SKM-1 (cell line): ENCODE data around the gene SYNGR4.

ENCODE experiments used
- DNase-seq: peaks from one replicate; lab custom pipeline; 2025; ENCODE audit not compliant: unreplicated experiment; lab: John Stamatoyannopoulos, UW

SYNGR4 gene

GRCh38 chr19:48396016-48396823 lies 32.1 kb downstream of the SYNGR4 start:
- no peak for DNase-seq

DNA sequence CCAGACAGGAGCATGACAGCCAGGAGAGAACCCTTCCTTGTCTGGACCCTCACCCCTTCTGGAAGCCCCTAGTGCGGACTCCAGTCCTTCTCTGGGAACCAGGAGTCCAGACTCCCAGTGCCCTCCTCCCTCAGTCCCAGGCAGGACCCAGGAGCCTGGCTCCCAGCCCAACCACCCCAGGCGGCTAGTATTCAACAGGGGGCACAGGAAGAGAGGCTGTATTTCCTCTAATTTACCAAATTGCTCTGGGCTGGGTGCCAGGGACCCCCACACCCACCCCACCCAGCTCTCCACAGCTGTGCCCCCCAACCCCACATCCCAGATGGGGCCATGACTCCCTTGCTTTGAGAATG lies 32.6 kb downstream of the SYNGR4 start:
- no peak for DNase-seq

- DNase-seq = no peak
Measured at GRCh38 chr19:48397263-48398101, 33.3 kb downstream of the SYNGR4 start.

DNA sequence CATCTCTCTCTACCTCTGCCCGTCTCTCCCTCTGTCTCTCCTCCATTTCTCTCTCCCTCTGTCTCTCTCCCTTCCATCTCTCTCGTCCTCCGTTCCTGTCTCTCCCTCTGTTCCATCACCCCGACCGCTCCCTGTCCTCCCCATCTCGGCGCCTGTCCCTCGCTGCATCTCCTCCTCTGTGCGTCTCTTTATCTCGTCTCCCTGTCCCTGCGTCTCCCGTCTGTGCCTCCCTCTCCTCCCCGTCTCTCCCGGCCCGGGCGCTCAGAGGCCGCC lies 33.9 kb downstream of the SYNGR4 start:
- DNase-seq = no peak

DNA sequence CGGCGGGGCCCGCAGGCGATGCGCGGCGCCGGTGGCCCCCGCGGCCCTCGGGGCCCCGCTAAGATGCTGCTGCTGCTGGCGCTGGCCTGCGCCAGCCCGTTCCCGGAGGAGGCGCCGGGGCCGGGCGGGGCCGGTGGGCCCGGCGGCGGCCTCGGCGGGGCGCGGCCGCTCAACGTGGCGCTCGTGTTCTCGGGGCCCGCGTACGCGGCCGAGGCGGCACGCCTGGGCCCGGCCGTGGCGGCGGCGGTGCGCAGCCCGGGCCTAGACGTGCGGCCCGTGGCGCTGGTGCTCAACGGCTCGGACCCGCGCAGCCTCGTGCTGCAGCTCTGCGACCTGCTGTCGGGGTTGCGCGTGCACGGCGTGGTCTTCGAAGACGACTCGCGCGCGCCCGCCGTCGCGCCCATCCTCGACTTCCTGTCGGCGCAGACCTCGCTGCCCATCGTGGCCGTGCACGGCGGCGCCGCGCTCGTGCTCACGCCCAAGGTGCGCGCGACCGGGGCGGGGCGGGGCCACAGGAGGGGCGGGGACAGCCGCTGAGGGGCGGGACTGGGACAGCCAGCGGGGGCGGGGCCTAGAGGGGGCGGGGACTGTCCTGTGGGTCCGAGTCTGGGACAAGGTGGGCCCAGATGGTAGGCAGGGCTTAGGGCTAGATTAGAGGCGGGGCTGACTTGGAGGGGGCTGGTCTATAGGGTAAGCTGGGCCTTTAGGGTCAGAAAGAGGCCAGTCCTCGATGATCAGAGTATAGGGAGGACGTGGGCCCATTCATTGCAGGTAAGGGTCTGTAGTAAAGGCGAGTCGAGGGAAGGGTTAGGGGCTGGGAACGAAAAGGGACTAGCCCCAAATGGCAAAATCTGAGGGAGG lies 34.4 kb downstream of the SYNGR4 start:
- peak; percentile 31 for DNase-seq

DNA sequence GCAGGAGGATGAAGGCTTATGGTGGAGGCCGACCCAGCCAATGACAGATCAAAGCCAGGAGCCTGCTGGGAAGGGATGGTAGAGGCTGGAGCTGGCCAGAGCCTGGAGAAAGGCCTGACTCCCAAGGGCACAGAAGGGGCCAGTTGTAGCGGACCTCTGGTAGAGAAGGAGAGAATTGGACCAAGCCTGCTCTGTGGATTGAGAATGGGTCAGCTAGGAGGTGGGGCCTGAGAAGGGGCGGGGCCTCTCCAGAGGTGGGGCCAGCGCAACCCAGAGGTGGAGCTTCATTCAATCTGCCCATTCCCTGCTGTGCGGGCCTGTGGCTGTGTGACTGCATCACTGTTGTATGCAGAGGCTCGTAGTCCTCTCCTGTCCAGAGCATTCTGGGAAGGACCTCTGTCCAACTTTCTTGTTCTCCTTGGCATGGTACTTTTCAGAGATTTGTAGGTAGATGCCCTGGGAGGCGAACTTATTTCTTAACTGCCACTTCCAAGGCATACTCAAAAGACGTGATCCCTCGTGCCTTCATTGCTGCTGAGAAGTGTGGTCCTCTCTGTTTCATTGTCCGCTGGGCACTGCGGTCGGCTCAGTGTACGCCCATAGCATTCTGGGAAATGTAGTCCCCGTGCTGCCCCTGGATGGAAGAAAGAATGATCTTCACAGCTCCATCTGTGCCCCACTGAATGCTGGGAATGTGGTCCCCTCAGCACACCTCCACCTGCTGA lies 36.0 kb downstream of the SYNGR4 start:
- no peak for DNase-seq

GRCh38 chr19:48401287-48401686 lies 37.1 kb downstream of the SYNGR4 start:
- no peak for DNase-seq

DNA sequence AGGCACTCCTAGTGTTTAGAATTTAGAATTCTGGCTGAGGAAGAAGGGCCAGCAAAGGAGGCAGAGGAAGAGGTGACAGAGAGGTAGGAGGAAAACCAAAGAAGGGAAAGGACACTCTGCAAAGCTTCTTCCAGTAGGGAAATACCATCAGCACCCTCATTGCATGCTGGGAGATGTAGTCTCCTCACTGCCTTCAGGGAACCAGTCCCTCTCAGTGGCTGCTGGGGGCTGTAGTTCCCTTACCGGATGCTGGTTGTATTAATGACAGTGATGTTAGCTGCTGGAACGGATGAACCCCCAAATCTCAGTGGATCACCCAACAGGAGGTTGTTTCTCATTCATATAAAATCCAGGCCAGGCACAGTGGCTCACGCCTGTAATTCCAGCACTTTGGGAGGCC lies 39.4 kb downstream of the SYNGR4 start:
- DNase-seq = peak; percentile 12

- DNase-seq = no peak
Measured at GRCh38 chr19:48405010-48405659, 41.0 kb downstream of the SYNGR4 start.

DNA sequence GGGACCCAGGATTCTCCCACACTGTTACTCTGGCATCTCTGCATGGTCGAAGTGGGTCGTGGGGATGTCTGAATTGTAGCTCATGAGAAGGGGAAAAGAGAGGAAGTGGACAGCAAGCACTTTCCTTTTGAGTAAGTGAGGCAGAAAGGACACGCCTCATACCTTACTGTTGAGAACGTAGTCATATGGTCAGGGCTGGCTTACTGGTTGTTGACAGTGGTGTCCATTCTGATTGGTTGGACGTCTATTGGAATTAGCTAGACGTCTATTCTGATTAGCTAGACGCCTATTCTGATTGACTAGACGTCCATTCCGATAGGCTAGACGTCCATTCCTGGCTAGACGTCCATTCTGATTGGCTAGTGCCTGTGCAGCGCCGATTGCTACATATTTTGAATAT lies 41.7 kb downstream of the SYNGR4 start:
- no peak for DNase-seq

GRCh38 chr19:48413879-48414587 lies 49.9 kb downstream of the SYNGR4 start:
- no peak for DNase-seq

DNA sequence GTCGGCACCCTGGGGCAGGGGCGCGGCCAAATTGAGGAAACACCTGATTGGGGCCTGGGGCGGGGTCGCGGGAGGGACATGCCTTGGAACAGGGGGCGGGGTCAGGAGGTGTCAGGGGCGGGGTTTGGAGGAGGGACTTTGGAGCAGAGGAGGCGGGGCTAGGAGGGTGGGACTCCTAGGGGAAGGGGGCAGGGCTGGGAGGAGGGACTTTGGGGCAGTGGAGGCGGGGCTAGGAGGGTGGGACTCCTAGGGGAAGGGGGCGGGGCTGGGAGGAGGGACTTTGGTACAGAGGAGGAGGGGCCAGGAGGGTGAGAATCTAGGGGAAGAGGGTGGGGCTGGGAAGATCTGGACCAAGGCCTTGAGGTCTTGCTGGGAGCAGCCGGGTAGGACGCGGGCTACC lies 51.2 kb downstream of the SYNGR4 start:
- DNase-seq = no peak

- DNase-seq = no peak
Measured at GRCh38 chr19:48415806-48416221, 51.6 kb downstream of the SYNGR4 start.

DNA sequence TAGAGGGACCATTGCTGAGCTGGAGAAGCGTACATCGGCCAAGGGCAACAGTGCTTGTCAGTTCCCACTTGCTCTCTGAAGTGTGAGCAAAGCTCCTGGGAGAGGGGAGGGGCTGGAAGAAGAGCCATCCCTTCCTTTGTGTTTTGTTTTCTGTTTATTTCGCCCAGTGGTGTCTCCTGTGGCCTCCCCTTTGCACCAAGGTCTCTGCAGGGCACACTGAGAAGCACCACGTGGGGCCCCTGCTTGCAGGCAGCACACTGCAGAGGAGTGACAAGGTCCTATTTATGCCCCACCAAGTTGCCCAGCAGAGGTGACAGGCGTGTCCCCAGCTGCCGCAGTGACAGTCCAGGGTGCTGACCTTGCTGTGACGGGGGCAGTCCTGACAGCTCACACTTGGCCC lies 53.3 kb downstream of the SYNGR4 start:
- no peak for DNase-seq

DNA sequence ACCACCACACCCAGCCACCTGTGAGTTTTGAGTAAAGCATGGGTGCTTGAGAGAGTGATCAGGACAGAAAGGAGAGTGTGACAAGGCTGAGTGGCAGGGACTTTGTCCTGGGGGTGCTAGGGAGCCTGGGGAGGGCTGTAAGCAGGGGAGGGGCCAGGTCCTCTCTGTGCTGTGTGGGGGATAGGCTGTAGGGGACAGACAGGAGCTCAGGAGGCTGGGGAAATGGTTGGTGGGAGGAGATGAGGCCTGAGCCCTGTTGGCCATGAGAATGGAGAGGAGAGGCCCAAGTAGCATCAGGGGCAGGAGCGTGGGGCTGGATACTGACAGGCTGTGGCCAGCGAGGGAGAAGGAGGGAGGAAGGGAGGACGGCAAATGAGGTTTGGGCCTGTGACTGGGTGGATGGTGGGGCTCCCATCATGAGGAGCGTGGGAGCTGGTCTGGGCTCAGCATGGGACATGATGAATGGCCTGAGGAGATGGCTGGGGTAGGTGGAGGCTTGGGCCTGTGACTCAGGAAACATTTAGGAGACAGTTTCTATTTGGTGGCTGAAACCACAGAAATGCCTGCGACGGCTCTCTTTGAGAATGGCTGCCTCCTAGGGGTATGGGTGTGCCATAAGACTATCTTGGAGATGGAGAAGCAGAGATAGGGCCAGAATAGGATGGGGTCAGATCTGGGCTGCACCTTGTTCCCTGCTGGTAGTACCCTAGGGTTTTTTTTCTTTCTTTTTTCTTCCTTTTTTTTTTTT lies 54.3 kb downstream of the SYNGR4 start:
- DNase-seq = no peak

- no peak for DNase-seq
Measured at GRCh38 chr19:48419158-48419920, 55.2 kb downstream of the SYNGR4 start.

GRCh38 chr19:48421548-48421947 lies 57.4 kb downstream of the SYNGR4 start:
- DNase-seq = no peak

DNA sequence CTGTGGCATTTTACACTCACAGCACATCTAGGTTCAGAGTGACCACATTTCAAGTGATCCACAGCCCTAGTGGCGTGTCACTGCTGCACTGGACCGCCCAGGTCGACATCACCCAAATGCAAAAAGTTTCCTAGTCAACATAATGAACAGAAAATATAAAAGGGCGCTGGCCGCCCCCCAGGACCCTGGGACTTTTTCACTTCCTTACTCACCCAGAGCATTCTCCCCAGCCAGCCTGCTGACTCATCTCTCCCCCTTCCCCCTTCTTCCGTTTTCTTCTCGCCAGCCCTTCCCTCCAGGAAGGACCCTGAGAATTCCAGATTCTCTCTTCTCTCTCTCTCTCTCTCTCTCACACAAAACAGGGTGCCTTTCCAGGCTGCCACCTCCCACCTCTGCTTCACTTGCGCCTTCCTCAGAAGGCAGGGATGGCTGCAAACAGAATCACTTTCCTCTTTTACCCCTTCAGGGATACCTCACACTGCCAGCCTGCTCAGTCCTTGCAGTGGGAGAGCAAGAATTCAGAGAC lies 60.6 kb downstream of the SYNGR4 start:
- peak; percentile 12 for DNase-seq
